Mononuclear cell (primary cell): Measurements from ENCODE around the gene CSAD. TPM values are rescaled to one million over a fixed set of nuclear protein-coding genes. Genes with fewer than 3 reads are reported as not detected.
"Not testable (repeated sequence)": the region's sequence is repeated elsewhere in the genome, so short reads cannot be mapped to it uniquely, and the experiment has no call there.

Experiments used
- H3K27me3 ChIP-seq: 2 replicates; pipeline ENCODE4 v1.6.0; 2011; ENCODE audit warnings: low read length, control low read depth; ENCODE audit not compliant: insufficient read depth
- H3K4me1 ChIP-seq: 2 replicates; pipeline ENCODE4 v1.5.1; 2011; ENCODE audit warnings: mild to moderate bottlenecking, low read length, control low read depth; ENCODE audit not compliant: insufficient read depth
- H3K4me3 ChIP-seq: 2 replicates; pipeline ENCODE4 v1.5.1; 2011; ENCODE audit warnings: mild to moderate bottlenecking, low read length, moderate library complexity
- H3K9me3 ChIP-seq: 2 replicates; pipeline ENCODE4 v1.5.1; 2011; ENCODE audit warnings: low read depth, mild to moderate bottlenecking, control low read depth, low read length
- total RNA-seq: library from RNA; depleted of rRNA; stranded (reverse); fragments of >200 nt; gene quantifications from one replicate; pipeline ENCODE4 v1.2.3, GENCODE V29; 2012

The CSAD gene
- total RNA-seq, 1 donor = 11.3 TPM

GRCh38 chr12:53211476-53212381 is 31.0 kb upstream of the CSAD start:
- Histone ChIP-seq H3K27me3 (no peaks in the 10 kb centered on the region), H3K4me3 (no peak overlapping the region), H3K9me3 (no peaks in the 10 kb centered on the region), H3K4me1 (peaks cover 58% of the 10 kb centered on the region)

GRCh38 chr12:53210843-53211242 is 30.1 kb upstream of the CSAD start:
- H3K4me1 ChIP-seq = peaks cover 58% of the 10 kb centered on the region

GRCh38 chr12:53208877-53209463 is 28.2 kb upstream of the CSAD start:
- Histone ChIP-seq H3K27me3 (no peaks in the 10 kb centered on the region), H3K4me3 (peak overlapping the region; percentile 42), H3K4me1 (peaks cover 73% of the 10 kb centered on the region)

More at GRCh38 chr12:53210843-53211242, 30.1 kb upstream of the CSAD start:
- H3K27me3 ChIP-seq = no peaks in the 10 kb centered on the region
- no peaks in the 10 kb centered on the region for H3K9me3 ChIP-seq
- no peak overlapping the region for H3K4me3 ChIP-seq

GRCh38 chr12:53208435-53208834 is 27.7 kb upstream of the CSAD start:
- H3K9me3 ChIP-seq = no peaks in the 10 kb centered on the region
- H3K4me1 ChIP-seq = peaks cover 75% of the 10 kb centered on the region
- no peaks in the 10 kb centered on the region for H3K27me3 ChIP-seq
- H3K4me3 ChIP-seq = no peak overlapping the region

More at GRCh38 chr12:53208877-53209463, 28.2 kb upstream of the CSAD start:
- H3K9me3 ChIP-seq = no peaks in the 10 kb centered on the region

- H3K9me3 ChIP-seq = no peaks in the 10 kb centered on the region
- no peaks in the 10 kb centered on the region for H3K27me3 ChIP-seq
- peak within 1 kb of the TSS; percentile 54 for H3K4me3 ChIP-seq
- H3K4me1 ChIP-seq = peaks cover 82% of the 10 kb centered on the region
Measured at GRCh38 chr12:53207042-53207441, 26.3 kb upstream of the CSAD start, which contains the start of gene ITGB7. ITGB7 (minus strand) TSS chr12:53207251; CDS start chr12:53200443, 6,808 bp downstream.

GRCh38 chr12:53205747-53206419 is 25.2 kb upstream of the CSAD start:
- H3K4me3 ChIP-seq = peak overlapping the region; percentile 54
- H3K9me3 ChIP-seq = no peaks in the 10 kb centered on the region
- peaks cover 93% of the 10 kb centered on the region for H3K4me1 ChIP-seq
- no peaks in the 10 kb centered on the region for H3K27me3 ChIP-seq

- Histone ChIP-seq H3K9me3 (no peaks in the 10 kb centered on the region), H3K27me3 (no peaks in the 10 kb centered on the region), H3K4me1 (peaks cover 95% of the 10 kb centered on the region), H3K4me3 (no peak overlapping the region)
Measured at GRCh38 chr12:53204351-53204750, 23.6 kb upstream of the CSAD start.

GRCh38 chr12:53202316-53202715 is 21.6 kb upstream of the CSAD start:
- H3K4me3 ChIP-seq, H3K9me3 ChIP-seq, H3K27me3 ChIP-seq: not testable (repeated sequence)
- H3K4me1 ChIP-seq = peaks cover 94% of the 10 kb centered on the region

GRCh38 chr12:53201639-53202038 is 20.9 kb upstream of the CSAD start:
- Histone ChIP-seq H3K4me1 (peaks cover 91% of the 10 kb centered on the region), H3K4me3 (no peak overlapping the region), H3K9me3 (no peaks in the 10 kb centered on the region), H3K27me3 (no peaks in the 10 kb centered on the region)

GRCh38 chr12:53201177-53201541 is 20.4 kb upstream of the CSAD start:
- peaks cover 86% of the 10 kb centered on the region for H3K4me1 ChIP-seq
- no peaks in the 10 kb centered on the region for H3K27me3 ChIP-seq
- no peaks in the 10 kb centered on the region for H3K9me3 ChIP-seq
- no peak overlapping the region for H3K4me3 ChIP-seq

- H3K9me3 ChIP-seq = no peaks in the 10 kb centered on the region
- H3K4me3 ChIP-seq = no peak overlapping the region
- H3K4me1 ChIP-seq = peaks cover 81% of the 10 kb centered on the region
- no peaks in the 10 kb centered on the region for H3K27me3 ChIP-seq
Measured at GRCh38 chr12:53200458-53201176, 19.9 kb upstream of the CSAD start.

GRCh38 chr12:53200107-53200457 is 19.4 kb upstream of the CSAD start:
- no peaks in the 10 kb centered on the region for H3K9me3 ChIP-seq
- no peak overlapping the region for H3K4me3 ChIP-seq
- H3K27me3 ChIP-seq = no peaks in the 10 kb centered on the region
- H3K4me1 ChIP-seq = peaks cover 75% of the 10 kb centered on the region

- Histone ChIP-seq H3K4me1 (peaks cover 71% of the 10 kb centered on the region), H3K4me3 (no peak overlapping the region), H3K27me3 (no peaks in the 10 kb centered on the region)
Measured at GRCh38 chr12:53199700-53200099, 19.0 kb upstream of the CSAD start.

GRCh38 chr12:53198486-53199110 is 17.9 kb upstream of the CSAD start:
- no peaks in the 10 kb centered on the region for H3K9me3 ChIP-seq
- H3K4me1 ChIP-seq = peaks cover 60% of the 10 kb centered on the region
- H3K4me3 ChIP-seq = no peak overlapping the region
- H3K27me3 ChIP-seq = no peaks in the 10 kb centered on the region

More at GRCh38 chr12:53199700-53200099, 19.0 kb upstream of the CSAD start:
- no peaks in the 10 kb centered on the region for H3K9me3 ChIP-seq
